Fibroblast of pulmonary artery (primary cell): ENCODE results near the gene PKP4.

Source experiments
- DNase-seq: peaks from one replicate; pipeline ENCODE4 v3.0.0-alpha.2; 2010; ENCODE audit warnings: low read depth
- H3K4me3 ChIP-seq: replicated peaks from 2 replicates; pipeline ENCODE4 v1.5.1; 2011; ENCODE audit warnings: low read depth, mild to moderate bottlenecking, control low read depth, low read length, moderate library complexity
- TF ChIP-seq, protein P1 (sequence below): IDR thresholded peaks from 2 replicates; pipeline ENCODE4 v1.5.1; 2011; ENCODE audit warnings: mild to moderate bottlenecking, control low read depth, low read length, inconsistent platforms; ENCODE audit errors: missing control alignments

The PKP4 gene, protein sequence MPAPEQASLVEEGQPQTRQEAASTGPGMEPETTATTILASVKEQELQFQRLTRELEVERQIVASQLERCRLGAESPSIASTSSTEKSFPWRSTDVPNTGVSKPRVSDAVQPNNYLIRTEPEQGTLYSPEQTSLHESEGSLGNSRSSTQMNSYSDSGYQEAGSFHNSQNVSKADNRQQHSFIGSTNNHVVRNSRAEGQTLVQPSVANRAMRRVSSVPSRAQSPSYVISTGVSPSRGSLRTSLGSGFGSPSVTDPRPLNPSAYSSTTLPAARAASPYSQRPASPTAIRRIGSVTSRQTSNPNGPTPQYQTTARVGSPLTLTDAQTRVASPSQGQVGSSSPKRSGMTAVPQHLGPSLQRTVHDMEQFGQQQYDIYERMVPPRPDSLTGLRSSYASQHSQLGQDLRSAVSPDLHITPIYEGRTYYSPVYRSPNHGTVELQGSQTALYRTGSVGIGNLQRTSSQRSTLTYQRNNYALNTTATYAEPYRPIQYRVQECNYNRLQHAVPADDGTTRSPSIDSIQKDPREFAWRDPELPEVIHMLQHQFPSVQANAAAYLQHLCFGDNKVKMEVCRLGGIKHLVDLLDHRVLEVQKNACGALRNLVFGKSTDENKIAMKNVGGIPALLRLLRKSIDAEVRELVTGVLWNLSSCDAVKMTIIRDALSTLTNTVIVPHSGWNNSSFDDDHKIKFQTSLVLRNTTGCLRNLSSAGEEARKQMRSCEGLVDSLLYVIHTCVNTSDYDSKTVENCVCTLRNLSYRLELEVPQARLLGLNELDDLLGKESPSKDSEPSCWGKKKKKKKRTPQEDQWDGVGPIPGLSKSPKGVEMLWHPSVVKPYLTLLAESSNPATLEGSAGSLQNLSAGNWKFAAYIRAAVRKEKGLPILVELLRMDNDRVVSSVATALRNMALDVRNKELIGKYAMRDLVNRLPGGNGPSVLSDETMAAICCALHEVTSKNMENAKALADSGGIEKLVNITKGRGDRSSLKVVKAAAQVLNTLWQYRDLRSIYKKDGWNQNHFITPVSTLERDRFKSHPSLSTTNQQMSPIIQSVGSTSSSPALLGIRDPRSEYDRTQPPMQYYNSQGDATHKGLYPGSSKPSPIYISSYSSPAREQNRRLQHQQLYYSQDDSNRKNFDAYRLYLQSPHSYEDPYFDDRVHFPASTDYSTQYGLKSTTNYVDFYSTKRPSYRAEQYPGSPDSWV

DNA sequence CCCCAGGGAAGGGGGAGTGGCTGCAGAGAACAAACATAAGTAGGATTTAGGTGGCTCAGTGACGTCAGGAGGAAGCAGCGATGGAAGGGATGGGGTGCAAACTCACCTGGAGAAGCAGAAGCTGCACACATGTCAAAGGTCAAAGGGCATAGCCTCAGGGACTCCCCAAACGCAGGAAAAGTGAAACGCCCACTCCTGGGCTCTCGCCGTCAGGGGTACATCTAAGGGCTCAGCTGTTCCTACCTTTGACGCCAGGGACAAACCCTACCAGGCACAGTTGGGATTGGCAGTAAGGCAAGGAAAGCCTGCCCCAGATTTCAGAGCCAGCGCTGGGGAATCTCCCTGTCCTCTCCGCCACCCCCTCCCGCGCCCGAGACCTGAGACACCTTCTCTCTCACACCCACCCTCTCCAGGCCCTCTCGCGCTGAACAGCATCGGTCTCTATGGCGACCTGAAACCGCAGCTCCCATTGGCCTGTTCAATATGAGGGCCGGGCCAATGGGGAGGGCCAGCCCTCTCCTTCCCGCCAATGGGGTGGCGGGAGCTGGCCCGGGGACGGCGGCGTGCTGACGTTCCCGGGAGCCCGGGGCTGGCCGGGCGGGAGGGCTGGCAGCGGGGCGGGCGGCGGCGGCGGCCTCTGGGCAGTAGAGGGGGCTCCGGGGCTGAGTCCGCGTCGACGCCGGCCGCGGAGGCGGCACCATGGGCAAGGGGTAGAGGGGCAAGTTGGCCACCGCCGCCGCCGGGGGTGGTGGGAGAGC lies at the start of gene PKP4, which contains the start of gene CCDC148:
Gene PKP4, plus strand, starts transcription at position 644 of the 758 bp plus-strand sequence. CDS start 76,233 bp downstream, outside the sequence.
Gene CCDC148, minus strand, starts transcription at position 445 of the 758 bp plus-strand sequence. Its CDS starts 314 bp downstream, at position 131.
- peak within 1 kb of the TSS; percentile 76 for H3K4me3 ChIP-seq
- TF ChIP-seq, protein P1, sequence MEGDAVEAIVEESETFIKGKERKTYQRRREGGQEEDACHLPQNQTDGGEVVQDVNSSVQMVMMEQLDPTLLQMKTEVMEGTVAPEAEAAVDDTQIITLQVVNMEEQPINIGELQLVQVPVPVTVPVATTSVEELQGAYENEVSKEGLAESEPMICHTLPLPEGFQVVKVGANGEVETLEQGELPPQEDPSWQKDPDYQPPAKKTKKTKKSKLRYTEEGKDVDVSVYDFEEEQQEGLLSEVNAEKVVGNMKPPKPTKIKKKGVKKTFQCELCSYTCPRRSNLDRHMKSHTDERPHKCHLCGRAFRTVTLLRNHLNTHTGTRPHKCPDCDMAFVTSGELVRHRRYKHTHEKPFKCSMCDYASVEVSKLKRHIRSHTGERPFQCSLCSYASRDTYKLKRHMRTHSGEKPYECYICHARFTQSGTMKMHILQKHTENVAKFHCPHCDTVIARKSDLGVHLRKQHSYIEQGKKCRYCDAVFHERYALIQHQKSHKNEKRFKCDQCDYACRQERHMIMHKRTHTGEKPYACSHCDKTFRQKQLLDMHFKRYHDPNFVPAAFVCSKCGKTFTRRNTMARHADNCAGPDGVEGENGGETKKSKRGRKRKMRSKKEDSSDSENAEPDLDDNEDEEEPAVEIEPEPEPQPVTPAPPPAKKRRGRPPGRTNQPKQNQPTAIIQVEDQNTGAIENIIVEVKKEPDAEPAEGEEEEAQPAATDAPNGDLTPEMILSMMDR, result peak; percentile 18
- DNase-seq, result peak; percentile 89

DNA sequence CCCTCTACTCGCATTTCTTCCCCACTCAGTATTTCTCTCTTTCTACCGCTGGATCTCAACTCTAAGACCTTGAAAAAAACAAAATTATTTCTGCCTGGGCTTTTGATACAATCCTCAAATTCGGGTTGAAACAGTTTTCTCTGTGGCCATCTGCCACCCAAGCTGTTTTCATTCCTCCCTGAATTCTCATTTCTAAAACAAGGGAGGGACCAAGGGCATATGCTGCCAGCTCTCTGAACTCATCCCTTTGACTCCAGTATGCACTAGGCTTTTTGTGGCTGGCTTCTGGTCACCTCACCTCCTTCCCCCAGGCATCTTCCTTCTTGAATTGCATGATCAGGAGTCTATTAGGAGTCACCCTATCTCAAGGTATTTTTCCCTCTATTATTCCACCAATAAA lies 49.7 kb upstream of the PKP4 start:
- no peak for DNase-seq
- no peak overlapping the region for H3K4me3 ChIP-seq
- TF ChIP-seq, protein P1, result no peak

DNA sequence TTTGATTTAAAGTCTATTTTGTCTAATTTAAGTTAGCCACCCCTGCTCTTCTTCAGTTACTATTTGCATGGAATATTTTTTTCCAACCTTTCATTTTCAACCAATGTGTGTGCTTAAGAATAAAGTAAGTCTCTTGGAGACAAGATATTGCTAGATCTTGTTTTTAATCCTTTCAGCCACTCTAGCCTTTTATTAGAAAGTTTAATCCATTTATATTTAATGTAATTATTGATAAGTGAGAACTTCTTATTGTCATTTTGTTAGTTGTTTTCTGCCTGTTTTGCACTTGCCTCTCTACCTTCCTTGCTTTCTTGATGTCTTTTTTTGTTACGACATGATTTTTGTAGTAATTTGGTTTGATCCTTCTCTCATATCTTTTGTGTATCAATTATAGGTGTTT lies 46.6 kb upstream of the PKP4 start:
- no peak overlapping the region for H3K4me3 ChIP-seq
- no peak for DNase-seq
- TF ChIP-seq, protein P1, result no peak

DNA sequence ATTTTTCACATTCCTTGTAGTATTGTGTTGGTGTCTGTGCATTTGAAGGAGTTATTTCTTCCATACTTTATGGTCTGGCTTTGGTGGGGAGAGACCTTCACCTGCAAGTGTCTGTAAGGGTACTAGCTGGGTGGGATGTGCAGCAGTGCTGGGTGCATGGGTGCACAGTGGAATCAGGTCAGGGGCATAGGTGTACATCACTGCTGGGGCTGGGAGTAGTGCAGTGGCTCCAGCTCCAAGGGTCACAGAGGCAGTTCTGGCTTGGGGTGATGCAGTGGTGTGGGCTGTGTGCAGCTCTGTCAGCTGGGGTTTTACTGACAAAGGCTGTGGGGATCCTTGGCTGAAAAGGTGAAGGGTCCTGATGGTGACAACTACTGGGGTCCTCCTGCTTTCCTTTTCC lies 45.0 kb upstream of the PKP4 start:
- DNase-seq, result no peak
- TF ChIP-seq, protein P1, result no peak
- no peak overlapping the region for H3K4me3 ChIP-seq

DNA sequence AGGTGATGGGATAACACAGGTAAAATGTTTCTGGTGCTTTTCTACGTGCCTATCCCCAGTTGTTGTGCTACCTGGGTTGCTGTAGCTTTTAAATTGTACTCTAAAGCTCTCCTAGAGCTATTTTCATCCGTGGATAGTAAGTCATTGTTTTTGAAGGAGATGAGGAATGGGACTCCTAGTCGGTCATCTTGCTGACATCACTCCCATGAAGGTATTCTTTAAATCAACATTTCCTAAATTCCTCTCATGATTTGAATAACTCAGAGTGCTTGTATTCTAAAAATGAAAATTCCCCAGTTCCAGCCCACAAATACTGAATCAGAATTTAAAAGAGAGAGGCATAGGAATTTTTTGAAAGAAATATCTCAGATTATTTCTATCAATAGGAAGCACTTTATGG lies 44.5 kb upstream of the PKP4 start:
- no peak overlapping the region for H3K4me3 ChIP-seq
- DNase-seq, result peak; percentile 40
- TF ChIP-seq, protein P1, result no peak

DNA sequence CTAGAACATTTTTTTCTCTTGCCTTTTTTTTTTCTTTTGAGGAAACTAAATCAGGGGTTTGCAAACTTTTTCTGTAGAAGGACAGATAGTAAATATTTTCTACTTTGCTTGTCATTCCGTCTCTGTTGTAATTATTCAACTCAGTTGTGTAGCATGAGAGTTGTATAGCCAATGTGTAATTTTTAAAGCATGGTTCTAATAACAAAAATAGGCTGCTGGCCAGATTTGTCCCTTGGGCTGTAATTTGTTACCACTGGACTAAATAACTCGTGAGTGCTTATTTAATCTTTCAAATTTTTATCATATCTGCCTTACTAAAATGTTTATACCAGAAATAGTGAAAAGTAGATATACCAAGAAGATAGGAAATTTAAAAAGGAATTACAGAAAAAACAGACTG lies 43.2 kb upstream of the PKP4 start:
- TF ChIP-seq, protein P1, result no peak
- no peak for DNase-seq
- H3K4me3 ChIP-seq, result no peak overlapping the region
